HEK293 (cell line): ENCODE data around the gene DNAAF5.

ENCODE experiments used
- CTCF ChIA-PET: fragments of 350-600 bp; formaldehyde crosslinking; extraction: SDS; loops from one replicate; lab custom pipeline; 2021; ENCODE audit warnings: antibody characterized with exemption; lab: Yijun Ruan, JAX
- POLR2A ChIA-PET: fragments of 300-600 bp; formaldehyde crosslinking; extraction: SDS; loops from one replicate; lab custom pipeline; 2020; ENCODE audit warnings: antibody characterized with exemption, inconsistent platforms; lab: Yijun Ruan, JAX
- H3K27ac ChIP-seq: fragments of 200-500 bp; sonication (Bioruptor generic); 2 replicates; pipeline ENCODE4 v1.5.1; 2014; ENCODE audit warnings: low read depth, low read length, control low read depth, inconsistent platforms; ENCODE audit errors: extremely low read depth
- H3K36me3 ChIP-seq, 2 experiments: fragments of 200-500 bp in 1 of 2; sonication (Bioruptor generic) in 1 of 2; 1 replicate in 1 of 2; 2 replicates in 1 of 2; pipeline ENCODE4 v1.5.1; 2014 to 2017; ENCODE audit warnings: inconsistent platforms in 2 of 2, low read length in 2 of 2; ENCODE audit not compliant: control insufficient read depth in 2 of 2, insufficient read depth in 1 of 2
- H3K4me1 ChIP-seq: fragments of 200-500 bp; sonication (Bioruptor generic); 2 replicates; pipeline ENCODE4 v1.5.1; 2014; ENCODE audit warnings: mild to moderate bottlenecking, low read length, inconsistent platforms; ENCODE audit not compliant: control insufficient read depth, insufficient read depth
- H3K4me3 ChIP-seq: 2 replicates; pipeline ENCODE4 v1.5.1; 2011; ENCODE audit warnings: low read depth, mild to moderate bottlenecking, control low read depth, low read length, moderate library complexity
- H3K9me3 ChIP-seq: fragments of 200-500 bp; sonication (Bioruptor generic); 2 replicates; pipeline ENCODE4 v1.5.1; 2014; ENCODE audit warnings: low read depth, low read length, inconsistent platforms; ENCODE audit not compliant: control insufficient read depth, insufficient read depth
- KLF16 ChIP-seq: fragments of 450-650 bp; formaldehyde crosslinking; IDR thresholded peaks from 2 replicates; pipeline ENCODE4 v1.5.1; 2017; ENCODE audit warnings: missing biosample characterization, missing genetic modification characterization
- PBX3 ChIP-seq: sonication (generic); formaldehyde crosslinking; IDR thresholded peaks from 2 replicates; pipeline ENCODE4 v1.8.1; 2022; ENCODE audit warnings: mild to moderate bottlenecking, moderate library complexity, missing genetic modification reagents
- PRDM1 ChIP-seq: fragments of 450-650 bp; formaldehyde crosslinking; IDR thresholded peaks from 2 replicates; pipeline ENCODE4; 2016; ENCODE audit warnings: missing biosample characterization, missing genetic modification characterization
- PRDM6 ChIP-seq: fragments of 450-650 bp; formaldehyde crosslinking; IDR thresholded peaks from 2 replicates; pipeline ENCODE4 v1.5.1; 2017; ENCODE audit warnings: missing biosample characterization, missing genetic modification characterization
- SP3 ChIP-seq: fragments of 450-650 bp; formaldehyde crosslinking; IDR thresholded peaks from 2 replicates; pipeline ENCODE4 v1.5.1; 2016; ENCODE audit warnings: missing biosample characterization, missing genetic modification characterization
- ZBTB17 ChIP-seq: fragments of 450-650 bp; formaldehyde crosslinking; IDR thresholded peaks from 2 replicates; pipeline ENCODE4 v1.5.1; 2016; ENCODE audit warnings: missing biosample characterization, missing genetic modification characterization
- ZEB2 ChIP-seq: fragments of 450-650 bp; formaldehyde crosslinking; IDR thresholded peaks from 2 replicates; pipeline ENCODE4 v1.5.1; 2016; ENCODE audit warnings: missing biosample characterization, missing genetic modification characterization
- ZFHX2 ChIP-seq: fragments of 450-650 bp; formaldehyde crosslinking; conservative IDR thresholded peaks from 2 replicates; pipeline ENCODE4 v1.5.1; 2016; ENCODE audit warnings: missing biosample characterization, missing genetic modification characterization
- ZNF114 ChIP-seq: fragments of 450-650 bp; formaldehyde crosslinking; IDR thresholded peaks from 2 replicates; pipeline ENCODE4 v1.5.0; 2017; ENCODE audit warnings: missing biosample characterization, missing genetic modification characterization
- ZNF133 ChIP-seq: fragments of 450-650 bp; formaldehyde crosslinking; IDR thresholded peaks from 2 replicates; pipeline ENCODE4 v1.5.1; 2016; ENCODE audit warnings: missing biosample characterization, missing genetic modification characterization
- ZNF175 ChIP-seq: fragments of 450-650 bp; formaldehyde crosslinking; IDR thresholded peaks from 2 replicates; pipeline ENCODE4 v1.5.1; 2016; ENCODE audit warnings: missing biosample characterization, missing genetic modification characterization
- ZNF341 ChIP-seq: fragments of 450-650 bp; formaldehyde crosslinking; IDR thresholded peaks from 2 replicates; pipeline ENCODE4; 2016; ENCODE audit warnings: low read depth, missing biosample characterization, missing genetic modification characterization
- ZNF366 ChIP-seq: fragments of 450-650 bp; formaldehyde crosslinking; conservative IDR thresholded peaks from 2 replicates; pipeline ENCODE4 v1.5.1; 2016; ENCODE audit warnings: missing biosample characterization, missing genetic modification characterization
- ZNF426 ChIP-seq: fragments of 450-650 bp; formaldehyde crosslinking; IDR thresholded peaks from 2 replicates; pipeline ENCODE4 v1.5.1; 2017; ENCODE audit warnings: missing biosample characterization, missing genetic modification characterization, mild to moderate bottlenecking, inconsistent platforms, moderate library complexity
- ZNF488 ChIP-seq: fragments of 450-650 bp; formaldehyde crosslinking; IDR thresholded peaks from 2 replicates; pipeline ENCODE4 v1.5.1; 2016; ENCODE audit warnings: missing biosample characterization, missing genetic modification characterization
- ZNF514 ChIP-seq: fragments of 450-650 bp; formaldehyde crosslinking; IDR thresholded peaks from 2 replicates; pipeline ENCODE4 v1.5.1; 2016; ENCODE audit warnings: missing biosample characterization, missing genetic modification characterization
- ZNF600 ChIP-seq: fragments of 450-650 bp; formaldehyde crosslinking; IDR thresholded peaks from 2 replicates; pipeline ENCODE4 v1.5.1; 2016; ENCODE audit warnings: missing biosample characterization, missing genetic modification characterization
- ZNF654 ChIP-seq: fragments of 450-650 bp; formaldehyde crosslinking; IDR thresholded peaks from 2 replicates; pipeline ENCODE4 v1.5.1; 2016; ENCODE audit warnings: low read depth, missing biosample characterization, missing genetic modification characterization
- ZNF701 ChIP-seq: fragments of 450-650 bp; formaldehyde crosslinking; IDR thresholded peaks from 2 replicates; pipeline ENCODE4 v1.5.1; 2016; ENCODE audit warnings: missing biosample characterization, missing genetic modification characterization
- ZNF830 ChIP-seq: fragments of 450-650 bp; IDR thresholded peaks from 2 replicates; pipeline ENCODE4 v1.5.0; 2018; ENCODE audit warnings: missing biosample characterization, missing genetic modification characterization, low read depth, mild to moderate bottlenecking, moderate library complexity
- ZXDB ChIP-seq: fragments of 450-650 bp; formaldehyde crosslinking; IDR thresholded peaks from 2 replicates; pipeline ENCODE4 v1.5.1; 2016; ENCODE audit warnings: missing biosample characterization, missing genetic modification characterization

The DNAAF5 gene

GRCh38 chr7:820341-820740 lies 93.8 kb downstream of the DNAAF5 start:
- CTCF ChIA-PET = interaction anchor here (0.9 kb wide), 1 partner anchor 12 kb away, joined by 3 read pairs; the partner anchor contains the start of gene SUN1
- Histone ChIP-seq H3K27ac (no peak overlapping the region), H3K9me3 (no peaks in the 10 kb centered on the region), H3K4me1 (peaks cover 9% of the 10 kb centered on the region), H3K4me3 (no peak overlapping the region), H3K36me3 (no peaks in the 10 kb centered on the region; a peak in 1 of 3 replicates)
- POLR2A ChIA-PET = no interaction called here
- 0 out of 2 replicates have a peak, but pooled peaks have one; percentile 25 for TF ChIP-seq ZNF366
- TF ChIP-seq PRDM6 (tag by site-specific recombination) = peak; percentile 51; the same call in 1 of the 2 replicates
- TF ChIP-seq ZNF488 (tag by site-specific recombination) = no peak
- 0 out of 2 replicates have a peak, but pooled peaks have one; percentile 22 for TF ChIP-seq PRDM1 (tag by site-specific recombination)
- TF ChIP-seq ZNF133 (tag by site-specific recombination) = 0 out of 2 replicates have a peak, but pooled peaks have one; percentile 50
- 0 out of 2 replicates have a peak, but pooled peaks have one; percentile 15 for TF ChIP-seq ZEB2 (tag by site-specific recombination)
- TF ChIP-seq ZNF701 (tag by site-specific recombination) = no peak
- TF ChIP-seq, all 188 proteins: peak for 5

- CTCF ChIA-PET = interaction anchor here (0.6 to 1.3 kb wide), 5 partner anchors 9 to 171 kb away, joined by 3 to 5 read pairs (median 3); no protein-coding TSS in a partner anchor
- Histone ChIP-seq H3K36me3 (no peaks in the 10 kb centered on the region; a peak in 1 of 3 replicates), H3K4me3 (no peak overlapping the region), H3K4me1 (peaks cover 9% of the 10 kb centered on the region), H3K27ac (no peak overlapping the region), H3K9me3 (no peaks in the 10 kb centered on the region)
- POLR2A ChIA-PET = no interaction called here
- no peak for TF ChIP-seq ZNF830 (tag by site-specific recombination)
- no peak for TF ChIP-seq PRDM1 (tag by site-specific recombination)
- no peak for TF ChIP-seq ZNF114 (tag by site-specific recombination)
- TF ChIP-seq KLF16 (tag by site-specific recombination) = no peak
- peak; percentile 74 for TF ChIP-seq ZNF341 (tag by site-specific recombination)
- peak; percentile 32 for TF ChIP-seq ZFHX2 (tag by site-specific recombination)
- no peak for TF ChIP-seq ZNF514 (tag by site-specific recombination)
- no peak for TF ChIP-seq ZNF426 (tag by site-specific recombination)
- peak; percentile 26; the same call in 1 of the 2 replicates for TF ChIP-seq ZNF654 (tag by site-specific recombination)
- 0 out of 2 replicates have a peak, but pooled peaks have one; percentile 43 for TF ChIP-seq ZNF600 (tag by site-specific recombination)
- no peak for TF ChIP-seq PBX3
- TF ChIP-seq ZXDB (tag by site-specific recombination) = no peak
- TF ChIP-seq SP3 (tag by site-specific recombination) = no peak
- no peak for TF ChIP-seq ZNF175 (tag by site-specific recombination)
- no peak for TF ChIP-seq ZBTB17 (tag by site-specific recombination)
These were observed 95.2 kb downstream of the DNAAF5 start for GRCh38 chr7:821688-822087.
